WTC11 (cell line): Measurements from ENCODE around the gene SH3GL1.

Source experiments
- CREB1 ChIP-seq: sonication (generic); formaldehyde crosslinking; IDR thresholded peaks from 2 replicates; pipeline ENCODE4 v1.8.0; 2023; ENCODE audit warnings: mild to moderate bottlenecking, missing genetic modification reagents
- ESRRA ChIP-seq: sonication (generic); formaldehyde crosslinking; IDR thresholded peaks from 2 replicates; pipeline ENCODE4 v1.8.1; 2022; ENCODE audit warnings: mild to moderate bottlenecking, missing genetic modification reagents, borderline replicate concordance
- ZNF263 ChIP-seq: sonication (generic); formaldehyde crosslinking; IDR thresholded peaks from 2 replicates; pipeline ENCODE4 v1.8.1; 2022; ENCODE audit warnings: low read depth, mild to moderate bottlenecking, moderate library complexity, missing genetic modification reagents
- TF ChIP-seq, protein P1 (sequence below): fragments of 200-600 bp; IDR thresholded peaks from 2 replicates; pipeline ENCODE4 v1.8.0; 2022; ENCODE audit warnings: antibody characterized with exemption
- TF ChIP-seq, protein P2 (sequence below): sonication (generic); formaldehyde crosslinking; IDR thresholded peaks from 2 replicates; pipeline ENCODE4 v1.8.1; 2023; ENCODE audit warnings: mild to moderate bottlenecking, missing genetic modification reagents, moderate library complexity
- TF ChIP-seq, protein P3 (sequence below): sonication (generic); formaldehyde crosslinking; IDR thresholded peaks from 2 replicates; pipeline ENCODE4 v1.8.0; 2022; ENCODE audit warnings: mild to moderate bottlenecking, missing genetic modification reagents
- TF ChIP-seq, protein P4 (sequence below): sonication (generic); formaldehyde crosslinking; IDR thresholded peaks from 2 replicates; pipeline ENCODE4 v1.8.1; 2022; ENCODE audit warnings: low read depth, mild to moderate bottlenecking, moderate library complexity, missing genetic modification reagents, borderline replicate concordance
- TF ChIP-seq, protein P5 (sequence below): sonication (generic); formaldehyde crosslinking; IDR thresholded peaks from 2 replicates; pipeline ENCODE4 v1.8.1; 2022; ENCODE audit warnings: low read depth, missing genetic modification reagents, borderline replicate concordance
- TF ChIP-seq, protein P6 (sequence below): sonication (generic); formaldehyde crosslinking; IDR thresholded peaks from 2 replicates; pipeline ENCODE4 v1.8.0; 2022; ENCODE audit warnings: mild to moderate bottlenecking, missing genetic modification reagents
- TF ChIP-seq, protein P7 (sequence below): sonication (generic); formaldehyde crosslinking; IDR thresholded peaks from 2 replicates; pipeline ENCODE4 v1.8.1; 2022; ENCODE audit warnings: mild to moderate bottlenecking, moderate library complexity, missing genetic modification reagents

DNA sequence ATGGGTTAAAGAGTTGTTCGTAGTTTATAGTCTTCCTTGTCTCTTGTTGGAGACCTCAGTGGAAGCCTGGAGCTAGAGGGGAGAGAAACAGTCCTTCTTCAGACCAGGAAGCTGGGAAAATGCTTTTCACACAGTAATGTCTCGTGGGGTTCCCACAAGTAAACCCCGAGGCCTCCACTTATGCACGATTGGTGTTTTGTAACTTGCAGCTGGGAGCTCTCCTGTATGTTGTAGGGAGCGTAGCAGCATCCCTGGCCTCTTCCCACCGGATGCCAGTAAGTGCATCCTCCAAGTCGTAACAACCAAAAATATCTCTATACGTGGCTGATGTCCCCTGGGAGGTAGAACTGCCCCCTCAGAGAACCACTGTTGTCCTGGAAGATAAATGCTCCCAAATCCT lies 5.6 kb upstream of the SH3GL1 start:
- TF ChIP-seq, protein P1, sequence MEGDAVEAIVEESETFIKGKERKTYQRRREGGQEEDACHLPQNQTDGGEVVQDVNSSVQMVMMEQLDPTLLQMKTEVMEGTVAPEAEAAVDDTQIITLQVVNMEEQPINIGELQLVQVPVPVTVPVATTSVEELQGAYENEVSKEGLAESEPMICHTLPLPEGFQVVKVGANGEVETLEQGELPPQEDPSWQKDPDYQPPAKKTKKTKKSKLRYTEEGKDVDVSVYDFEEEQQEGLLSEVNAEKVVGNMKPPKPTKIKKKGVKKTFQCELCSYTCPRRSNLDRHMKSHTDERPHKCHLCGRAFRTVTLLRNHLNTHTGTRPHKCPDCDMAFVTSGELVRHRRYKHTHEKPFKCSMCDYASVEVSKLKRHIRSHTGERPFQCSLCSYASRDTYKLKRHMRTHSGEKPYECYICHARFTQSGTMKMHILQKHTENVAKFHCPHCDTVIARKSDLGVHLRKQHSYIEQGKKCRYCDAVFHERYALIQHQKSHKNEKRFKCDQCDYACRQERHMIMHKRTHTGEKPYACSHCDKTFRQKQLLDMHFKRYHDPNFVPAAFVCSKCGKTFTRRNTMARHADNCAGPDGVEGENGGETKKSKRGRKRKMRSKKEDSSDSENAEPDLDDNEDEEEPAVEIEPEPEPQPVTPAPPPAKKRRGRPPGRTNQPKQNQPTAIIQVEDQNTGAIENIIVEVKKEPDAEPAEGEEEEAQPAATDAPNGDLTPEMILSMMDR, result no peak
- TF ChIP-seq, protein P2, sequence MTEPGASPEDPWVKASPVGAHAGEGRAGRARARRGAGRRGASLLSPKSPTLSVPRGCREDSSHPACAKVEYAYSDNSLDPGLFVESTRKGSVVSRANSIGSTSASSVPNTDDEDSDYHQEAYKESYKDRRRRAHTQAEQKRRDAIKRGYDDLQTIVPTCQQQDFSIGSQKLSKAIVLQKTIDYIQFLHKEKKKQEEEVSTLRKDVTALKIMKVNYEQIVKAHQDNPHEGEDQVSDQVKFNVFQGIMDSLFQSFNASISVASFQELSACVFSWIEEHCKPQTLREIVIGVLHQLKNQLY (CRISPR knock-in tag), result no peak
- no peak for TF ChIP-seq ESRRA (CRISPR knock-in tag)
- no peak for TF ChIP-seq CREB1 (CRISPR knock-in tag)
- TF ChIP-seq, protein P3, sequence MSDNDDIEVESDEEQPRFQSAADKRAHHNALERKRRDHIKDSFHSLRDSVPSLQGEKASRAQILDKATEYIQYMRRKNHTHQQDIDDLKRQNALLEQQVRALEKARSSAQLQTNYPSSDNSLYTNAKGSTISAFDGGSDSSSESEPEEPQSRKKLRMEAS (CRISPR knock-in tag), result no peak
- TF ChIP-seq, protein P4, sequence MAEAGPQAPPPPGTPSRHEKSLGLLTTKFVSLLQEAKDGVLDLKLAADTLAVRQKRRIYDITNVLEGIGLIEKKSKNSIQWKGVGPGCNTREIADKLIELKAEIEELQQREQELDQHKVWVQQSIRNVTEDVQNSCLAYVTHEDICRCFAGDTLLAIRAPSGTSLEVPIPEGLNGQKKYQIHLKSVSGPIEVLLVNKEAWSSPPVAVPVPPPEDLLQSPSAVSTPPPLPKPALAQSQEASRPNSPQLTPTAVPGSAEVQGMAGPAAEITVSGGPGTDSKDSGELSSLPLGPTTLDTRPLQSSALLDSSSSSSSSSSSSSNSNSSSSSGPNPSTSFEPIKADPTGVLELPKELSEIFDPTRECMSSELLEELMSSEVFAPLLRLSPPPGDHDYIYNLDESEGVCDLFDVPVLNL (CRISPR knock-in tag), result no peak
- TF ChIP-seq, protein P5, sequence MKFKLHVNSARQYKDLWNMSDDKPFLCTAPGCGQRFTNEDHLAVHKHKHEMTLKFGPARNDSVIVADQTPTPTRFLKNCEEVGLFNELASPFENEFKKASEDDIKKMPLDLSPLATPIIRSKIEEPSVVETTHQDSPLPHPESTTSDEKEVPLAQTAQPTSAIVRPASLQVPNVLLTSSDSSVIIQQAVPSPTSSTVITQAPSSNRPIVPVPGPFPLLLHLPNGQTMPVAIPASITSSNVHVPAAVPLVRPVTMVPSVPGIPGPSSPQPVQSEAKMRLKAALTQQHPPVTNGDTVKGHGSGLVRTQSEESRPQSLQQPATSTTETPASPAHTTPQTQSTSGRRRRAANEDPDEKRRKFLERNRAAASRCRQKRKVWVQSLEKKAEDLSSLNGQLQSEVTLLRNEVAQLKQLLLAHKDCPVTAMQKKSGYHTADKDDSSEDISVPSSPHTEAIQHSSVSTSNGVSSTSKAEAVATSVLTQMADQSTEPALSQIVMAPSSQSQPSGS (CRISPR knock-in tag), result no peak
- TF ChIP-seq, protein P6, sequence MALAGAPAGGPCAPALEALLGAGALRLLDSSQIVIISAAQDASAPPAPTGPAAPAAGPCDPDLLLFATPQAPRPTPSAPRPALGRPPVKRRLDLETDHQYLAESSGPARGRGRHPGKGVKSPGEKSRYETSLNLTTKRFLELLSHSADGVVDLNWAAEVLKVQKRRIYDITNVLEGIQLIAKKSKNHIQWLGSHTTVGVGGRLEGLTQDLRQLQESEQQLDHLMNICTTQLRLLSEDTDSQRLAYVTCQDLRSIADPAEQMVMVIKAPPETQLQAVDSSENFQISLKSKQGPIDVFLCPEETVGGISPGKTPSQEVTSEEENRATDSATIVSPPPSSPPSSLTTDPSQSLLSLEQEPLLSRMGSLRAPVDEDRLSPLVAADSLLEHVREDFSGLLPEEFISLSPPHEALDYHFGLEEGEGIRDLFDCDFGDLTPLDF (CRISPR knock-in tag), result no peak
- no peak for TF ChIP-seq ZNF263 (CRISPR knock-in tag)
- TF ChIP-seq, protein P7, sequence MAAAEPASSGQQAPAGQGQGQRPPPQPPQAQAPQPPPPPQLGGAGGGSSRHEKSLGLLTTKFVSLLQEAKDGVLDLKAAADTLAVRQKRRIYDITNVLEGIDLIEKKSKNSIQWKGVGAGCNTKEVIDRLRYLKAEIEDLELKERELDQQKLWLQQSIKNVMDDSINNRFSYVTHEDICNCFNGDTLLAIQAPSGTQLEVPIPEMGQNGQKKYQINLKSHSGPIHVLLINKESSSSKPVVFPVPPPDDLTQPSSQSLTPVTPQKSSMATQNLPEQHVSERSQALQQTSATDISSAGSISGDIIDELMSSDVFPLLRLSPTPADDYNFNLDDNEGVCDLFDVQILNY (CRISPR knock-in tag), result no peak
